ENCODE data around the gene BMP7.

The BMP7 gene

DNA sequence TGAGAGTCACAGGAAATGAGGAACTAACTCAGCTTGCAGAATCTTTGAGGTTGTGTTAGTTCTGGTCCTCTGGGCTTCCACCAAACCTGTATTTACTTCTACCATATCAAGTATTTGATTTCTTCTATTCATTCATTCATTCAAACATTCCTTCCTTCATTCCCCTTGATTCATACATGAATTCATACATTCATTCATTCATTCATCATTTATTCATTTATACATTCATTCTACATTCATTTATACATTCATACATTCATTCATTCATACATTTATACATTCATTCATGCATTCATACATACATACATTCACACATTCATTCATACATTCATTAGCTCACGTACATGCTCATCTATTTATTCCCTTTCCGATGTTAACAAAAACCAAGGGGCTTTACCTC lies 120.3 kb downstream of the BMP7 start:
- TF ChIP-seq, protein P1, sequence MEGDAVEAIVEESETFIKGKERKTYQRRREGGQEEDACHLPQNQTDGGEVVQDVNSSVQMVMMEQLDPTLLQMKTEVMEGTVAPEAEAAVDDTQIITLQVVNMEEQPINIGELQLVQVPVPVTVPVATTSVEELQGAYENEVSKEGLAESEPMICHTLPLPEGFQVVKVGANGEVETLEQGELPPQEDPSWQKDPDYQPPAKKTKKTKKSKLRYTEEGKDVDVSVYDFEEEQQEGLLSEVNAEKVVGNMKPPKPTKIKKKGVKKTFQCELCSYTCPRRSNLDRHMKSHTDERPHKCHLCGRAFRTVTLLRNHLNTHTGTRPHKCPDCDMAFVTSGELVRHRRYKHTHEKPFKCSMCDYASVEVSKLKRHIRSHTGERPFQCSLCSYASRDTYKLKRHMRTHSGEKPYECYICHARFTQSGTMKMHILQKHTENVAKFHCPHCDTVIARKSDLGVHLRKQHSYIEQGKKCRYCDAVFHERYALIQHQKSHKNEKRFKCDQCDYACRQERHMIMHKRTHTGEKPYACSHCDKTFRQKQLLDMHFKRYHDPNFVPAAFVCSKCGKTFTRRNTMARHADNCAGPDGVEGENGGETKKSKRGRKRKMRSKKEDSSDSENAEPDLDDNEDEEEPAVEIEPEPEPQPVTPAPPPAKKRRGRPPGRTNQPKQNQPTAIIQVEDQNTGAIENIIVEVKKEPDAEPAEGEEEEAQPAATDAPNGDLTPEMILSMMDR (IDR thresholded peaks at IDR 0.05; ENCODE audit: low read depth, low read length), result no peak
- H3K36me3 ChIP-seq, result no peaks in the 10 kb centered on the region
- DNase-seq, result no peak
- H3K27me3 ChIP-seq, result no peaks in the 10 kb centered on the region; the same call in 1 of the 2 replicates
- H3K9me3 ChIP-seq, result no peaks in the 10 kb centered on the region
- H3K4me1 ChIP-seq, result no peaks in the 10 kb centered on the region
- H3K4me3 ChIP-seq (ENCODE audit: low read depth, low read length), result no peak overlapping the region

DNA sequence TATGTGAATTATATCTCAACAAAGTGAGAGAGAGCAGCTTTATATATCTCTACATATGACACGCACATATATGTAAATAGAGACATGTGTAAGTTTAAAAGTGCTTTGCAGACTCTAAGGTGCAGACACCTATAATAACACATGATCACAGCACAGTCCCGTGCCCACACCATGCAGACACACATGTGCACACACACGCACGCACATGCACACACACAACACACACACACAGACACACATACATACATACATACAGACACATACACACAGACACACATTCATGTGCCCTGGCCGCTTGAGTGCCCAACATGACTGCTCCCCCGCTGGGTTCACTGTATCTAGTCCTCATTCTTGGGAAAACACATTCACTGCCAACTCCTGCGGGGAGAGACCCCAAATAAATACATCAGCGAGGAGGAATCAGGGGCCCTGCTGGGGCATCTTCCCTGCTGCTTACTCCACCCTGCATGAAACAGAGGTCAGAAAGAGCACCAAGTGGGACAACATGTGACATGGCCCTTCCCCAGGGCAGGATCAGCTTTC lies 121.3 kb downstream of the BMP7 start:
- no peaks in the 10 kb centered on the region for H3K9me3 ChIP-seq
- H3K27me3 ChIP-seq, result no peaks in the 10 kb centered on the region; the same call in 1 of the 2 replicates
- no peak overlapping the region for H3K4me3 ChIP-seq (ENCODE audit: low read depth, low read length)
- no peaks in the 10 kb centered on the region for H3K4me1 ChIP-seq
- TF ChIP-seq, protein P1 (IDR thresholded peaks at IDR 0.05; ENCODE audit: low read depth, low read length), result no peak
- no peak for DNase-seq
- no peaks in the 10 kb centered on the region for H3K36me3 ChIP-seq

DNA sequence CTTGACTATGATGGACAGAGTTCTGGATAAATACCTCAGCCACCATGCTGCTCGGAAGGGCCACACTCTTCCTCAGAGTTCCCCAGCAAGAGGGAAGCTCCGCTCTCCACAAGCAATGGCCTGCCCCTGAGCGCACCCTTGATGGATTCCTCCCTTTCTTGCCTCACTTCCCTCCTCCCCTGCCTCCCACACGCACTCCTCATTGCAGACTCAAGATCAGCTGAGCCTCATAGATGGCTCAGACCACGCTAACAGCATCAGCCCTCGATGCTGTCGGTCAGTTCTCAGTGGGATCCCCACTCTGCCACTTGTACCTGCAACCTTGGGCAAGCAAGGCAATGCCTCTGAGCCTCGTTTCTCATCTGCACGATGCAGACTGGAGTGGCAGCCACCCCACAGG lies 123.3 kb downstream of the BMP7 start:
- Histone ChIP-seq H3K4me1 (no peaks in the 10 kb centered on the region), H3K27me3 (no peaks in the 10 kb centered on the region), H3K36me3 (no peaks in the 10 kb centered on the region), H3K4me3 (ENCODE audit: low read depth, low read length) (no peak overlapping the region), H3K9me3 (no peaks in the 10 kb centered on the region)
- TF ChIP-seq, protein P1 (IDR thresholded peaks at IDR 0.05; ENCODE audit: low read depth, low read length), result no peak
- no peak for DNase-seq

DNA sequence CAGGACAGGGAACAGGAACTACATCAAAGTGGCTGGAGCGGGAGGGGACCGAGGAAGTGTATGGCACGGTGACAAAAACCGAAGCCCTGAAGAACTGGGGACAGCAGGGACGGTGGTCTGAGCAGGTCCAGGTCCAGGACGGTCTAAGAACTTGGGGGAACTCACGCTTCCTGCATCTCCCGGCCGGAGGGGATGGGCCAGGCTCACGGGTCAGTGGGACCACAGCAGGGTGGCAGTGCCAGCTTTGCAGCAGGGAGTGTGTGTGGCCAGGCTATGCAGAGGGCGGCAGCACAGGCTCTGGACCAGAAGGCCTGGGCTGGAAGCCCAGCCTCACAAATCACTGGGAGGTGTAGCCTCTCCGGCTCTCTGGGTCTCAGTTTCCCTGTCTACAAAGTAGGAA lies 123.8 kb downstream of the BMP7 start:
- H3K36me3 ChIP-seq, result no peaks in the 10 kb centered on the region
- H3K4me1 ChIP-seq, result no peaks in the 10 kb centered on the region
- TF ChIP-seq, protein P1 (IDR thresholded peaks at IDR 0.05; ENCODE audit: low read depth, low read length), result no peak
- H3K4me3 ChIP-seq (ENCODE audit: low read depth, low read length), result no peak overlapping the region
- DNase-seq, result no peak
- no peaks in the 10 kb centered on the region for H3K9me3 ChIP-seq
- no peaks in the 10 kb centered on the region for H3K27me3 ChIP-seq

DNA sequence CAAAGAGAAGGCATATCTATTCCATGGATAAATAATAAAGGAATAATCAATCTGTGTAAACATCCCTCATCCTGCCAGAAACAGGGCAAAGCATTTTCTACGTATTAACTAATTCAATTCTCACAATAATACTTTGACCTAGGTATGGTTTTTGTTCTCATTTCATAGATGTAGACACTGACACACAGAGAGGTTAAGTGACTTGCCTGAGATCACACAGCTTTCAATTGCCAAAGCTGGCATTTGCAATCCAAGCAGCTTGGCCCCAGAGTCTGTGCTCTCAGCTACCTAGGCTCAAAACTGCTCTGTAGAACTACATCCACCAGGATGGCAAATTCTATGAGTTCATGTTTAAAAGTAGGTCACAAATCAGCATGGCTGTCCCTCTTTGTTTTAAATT lies 124.9 kb downstream of the BMP7 start:
- H3K4me3 ChIP-seq (ENCODE audit: low read depth, low read length), result no peak overlapping the region
- no peaks in the 10 kb centered on the region for H3K27me3 ChIP-seq
- no peak for DNase-seq
- no peaks in the 10 kb centered on the region for H3K4me1 ChIP-seq
- H3K36me3 ChIP-seq, result no peaks in the 10 kb centered on the region
- no peaks in the 10 kb centered on the region for H3K9me3 ChIP-seq
- TF ChIP-seq, protein P1 (IDR thresholded peaks at IDR 0.05; ENCODE audit: low read depth, low read length), result no peak

DNA sequence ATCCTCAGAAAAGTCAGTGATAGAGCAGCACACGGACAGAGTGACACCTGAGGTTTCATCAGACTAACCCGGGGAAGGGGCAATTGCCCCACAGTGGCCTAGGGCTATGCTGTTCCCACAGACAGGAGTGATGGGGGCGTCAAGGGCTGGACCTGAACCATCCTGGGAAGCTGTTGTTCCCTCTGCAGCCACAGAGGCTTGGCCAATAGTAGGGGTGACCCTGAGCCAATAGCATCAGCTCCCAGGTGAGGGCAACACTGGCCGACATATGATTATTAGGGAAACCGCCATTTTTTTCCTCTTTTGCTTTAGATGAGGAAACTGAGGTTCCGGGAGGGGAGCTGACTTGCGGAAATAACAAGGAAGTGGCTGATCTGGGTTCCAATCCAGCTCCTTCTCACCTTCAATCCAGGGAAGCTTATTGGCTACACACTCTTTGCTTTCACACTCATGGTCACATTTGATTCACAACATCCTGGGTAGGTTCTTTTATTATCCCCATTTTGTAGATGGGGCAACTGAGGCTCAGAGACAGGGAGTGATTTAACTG lies 126.0 kb downstream of the BMP7 start:
- H3K4me1 ChIP-seq, result no peaks in the 10 kb centered on the region
- TF ChIP-seq, protein P1 (IDR thresholded peaks at IDR 0.05; ENCODE audit: low read depth, low read length), result no peak
- no peaks in the 10 kb centered on the region for H3K36me3 ChIP-seq
- no peak overlapping the region for H3K4me3 ChIP-seq (ENCODE audit: low read depth, low read length)
- no peaks in the 10 kb centered on the region for H3K27me3 ChIP-seq
- H3K9me3 ChIP-seq, result no peaks in the 10 kb centered on the region
- no peak for DNase-seq

Data from BE2C (cell line).